HCT116 (cell line): ENCODE measurements around the gene LKAAEAR1. TPM values are rescaled to one million over a fixed set of nuclear protein-coding genes. Genes with fewer than 3 reads are reported as not detected.

Experiments used
- ATAC-seq: fragments of 200-7000 bp; cut with Tn5 transposase; 2 replicates; pipeline ENCODE4 v1.9.1; 2020; ENCODE audit warnings: mild to moderate bottlenecking, moderate library complexity
- BruUV-seq: library from RNA; stranded (reverse); fragments of 400-500 nt; replicated peaks from 2 replicates; lab custom pipeline; 2021; lab: Mats Ljungman, UMichigan
- CTCF ChIA-PET: fragments of 300-600 bp; sonication (Branson Sonifier 250); formaldehyde crosslinking; loops from one replicate; lab custom pipeline; 2021; ENCODE audit warnings: antibody characterized with exemption; lab: Charles Lee
- POLR2A ChIA-PET: fragments of 300-600, 350-600 bp; sonication (Branson Sonifier 250); formaldehyde crosslinking; loops from one replicate; lab custom pipeline; 2021; ENCODE audit warnings: antibody characterized with exemption; lab: Charles Lee
- RAD21 ChIA-PET, 2 experiments: fragments of 300-600 bp; sonication (Branson Sonifier 250); formaldehyde crosslinking; loops; one replicate each; lab custom pipeline; 2023; ENCODE audit warnings: low total read pairs in 2 of 2; ENCODE audit not compliant: uncharacterized antibody in 2 of 2, unreplicated experiment in 2 of 2, low non-redundant PET in 1 of 2; lab: Charles Lee
- DNase-seq: peaks from one replicate; pipeline ENCODE4 v3.0.0-alpha.2; 2010; ENCODE audit warnings: low read depth, low spot score
- H2AFZ ChIP-seq: fragments of 200-600 bp; shearing (Covaris generic), sonication (generic); 2 replicates; pipeline ENCODE4 v1.6.1; 2017; ENCODE audit warnings: low read depth, mixed run types, mixed read lengths, antibody characterized with exemption, low read length; ENCODE audit not compliant: poor library complexity, severe bottlenecking
- H3K27ac ChIP-seq: 2 replicates; pipeline ENCODE4 v1.5.1; 2012; ENCODE audit warnings: low read depth, low read length
- H3K27me3 ChIP-seq: fragments of 200-600 bp; sonication (generic); 2 replicates; pipeline ENCODE4 v1.6.1; 2016; ENCODE audit warnings: mixed run types, low read length, mixed read lengths; ENCODE audit not compliant: insufficient read depth
- H3K36me3 ChIP-seq, 2 experiments: fragments of 200-500 bp in 1 of 2; fragments of 200-600 bp in 1 of 2; sonication (Bioruptor generic) in 1 of 2; sonication (generic) in 1 of 2; 2 replicates each; pipeline versions ENCODE4 v1.5.1 to v1.6.1; 2014 to 2016; ENCODE audit warnings: low read length in 2 of 2, inconsistent platforms in 1 of 2, mixed read lengths in 1 of 2, mixed run types in 1 of 2; ENCODE audit not compliant: insufficient read depth in 2 of 2, control insufficient read depth in 1 of 2
- H3K4me1 ChIP-seq, 2 experiments: fragments of 200-600 bp in 1 of 2; sonication (generic) in 1 of 2; 2 replicates each; pipeline versions ENCODE4 v1.5.1 to v1.6.1; 2012 to 2017; ENCODE audit warnings: low read length in 2 of 2, inconsistent platforms in 1 of 2, mild to moderate bottlenecking in 1 of 2, mixed read lengths in 1 of 2, mixed run types in 1 of 2, moderate library complexity in 1 of 2; ENCODE audit not compliant: insufficient read depth in 2 of 2, control insufficient read depth in 1 of 2
- H3K4me2 ChIP-seq: fragments of 200-600 bp; sonication (generic); 2 replicates; pipeline ENCODE4 v1.6.1; 2017; ENCODE audit warnings: mixed run types, low read length, mixed read lengths
- H3K4me3 ChIP-seq, 2 experiments: fragments of 200-600 bp in 1 of 2; sonication (generic) in 1 of 2; replicated peaks in 1 of 2; 2 replicates each; pipeline ENCODE4 v1.5.1; 2011 to 2016; ENCODE audit warnings: low read length in 2 of 2, control low read depth in 1 of 2, low read depth in 1 of 2, mild to moderate bottlenecking in 1 of 2, mixed read lengths in 1 of 2, mixed run types in 1 of 2
- H3K79me2 ChIP-seq: fragments of 200-600 bp; sonication (generic); 2 replicates; pipeline ENCODE4 v1.6.1; 2017; ENCODE audit warnings: mild to moderate bottlenecking, mixed run types, low read length, moderate library complexity, mixed read lengths; ENCODE audit not compliant: insufficient read depth
- H3K9ac ChIP-seq: fragments of 200-600 bp; sonication (generic); 2 replicates; pipeline ENCODE4 v1.6.1; 2016; ENCODE audit warnings: low read length, mixed read lengths
- H3K9me2 ChIP-seq: fragments of 200-600 bp; sonication (generic), shearing (Covaris generic); 2 replicates; pipeline ENCODE4 v1.6.1; 2017; ENCODE audit warnings: mixed run types, mild to moderate bottlenecking, moderate library complexity; ENCODE audit not compliant: insufficient read depth
- H3K9me3 ChIP-seq, 2 experiments: fragments of 200-500 bp in 1 of 2; fragments of 200-600 bp in 1 of 2; sonication (Bioruptor generic) in 1 of 2; sonication (generic) in 1 of 2; 2 replicates each; pipeline ENCODE4 v1.6.1; 2014 to 2017; ENCODE audit warnings: low read length in 2 of 2, mixed read lengths in 2 of 2, inconsistent platforms in 1 of 2, low read depth in 1 of 2, mild to moderate bottlenecking in 1 of 2, mixed run types in 1 of 2, moderate library complexity in 1 of 2; ENCODE audit not compliant: control insufficient read depth in 1 of 2, insufficient read depth in 1 of 2
- H4K20me1 ChIP-seq: fragments of 200-600 bp; sonication (generic), shearing (Covaris generic); 2 replicates; pipeline ENCODE4 v1.6.1; 2017; ENCODE audit warnings: mixed run types, mild to moderate bottlenecking, moderate library complexity; ENCODE audit not compliant: insufficient read depth
- CEBPB ChIP-seq: IDR thresholded peaks from 2 replicates; pipeline ENCODE4 v1.6.1; 2012; ENCODE audit warnings: low read depth
- FOSL1 ChIP-seq: IDR thresholded peaks from 2 replicates; pipeline ENCODE4 v1.6.1; 2012; ENCODE audit warnings: low read depth
- JUND ChIP-seq: IDR thresholded peaks from 2 replicates; pipeline ENCODE4 v1.6.1; 2012
- POLR2A ChIP-seq: IDR thresholded peaks from 2 replicates; pipeline ENCODE4 v1.7.0; 2011; ENCODE audit warnings: borderline replicate concordance; ENCODE audit not compliant: insufficient read depth, insufficient read length; ENCODE audit errors: extremely low read depth
- RAD21 ChIP-seq: IDR thresholded peaks from 2 replicates; pipeline ENCODE4 v1.6.1; 2012; ENCODE audit warnings: low read depth, mild to moderate bottlenecking
- SP1 ChIP-seq: IDR thresholded peaks from 2 replicates; pipeline ENCODE4 v1.6.1; 2012; ENCODE audit warnings: low read depth
- SRF ChIP-seq: IDR thresholded peaks from 2 replicates; pipeline ENCODE4 v1.6.1; 2012; ENCODE audit warnings: low read depth
- TCF7L2 ChIP-seq: IDR thresholded peaks from 2 replicates; pipeline ENCODE4 v1.7.0; 2011; ENCODE audit warnings: borderline replicate concordance, inconsistent platforms; ENCODE audit not compliant: insufficient read depth, insufficient read length; ENCODE audit errors: extremely low read depth
- YY1 ChIP-seq: IDR thresholded peaks from 2 replicates; pipeline ENCODE4 v1.6.1; 2011; ENCODE audit warnings: low read length, low read depth, moderate library complexity, mild to moderate bottlenecking; ENCODE audit not compliant: insufficient replicate concordance; ENCODE audit errors: extremely low read depth
- ZNF274 ChIP-seq: fragments of 200-500 bp; sonication (Bioruptor generic); IDR thresholded peaks from 2 replicates; pipeline ENCODE4 v1.6.1; 2014; ENCODE audit warnings: mild to moderate bottlenecking, low read depth, low read length, inconsistent platforms
- intact Hi-C: fragments of 100-400 bp; cut with micrococcal nuclease; formaldehyde crosslinking; loops from 2 replicates; pipeline ENCODE4 v1.10.0; 2022
- total RNA-seq: library from RNA; stranded (reverse); gene quantifications from one replicate; pipeline ENCODE4 v1.2.1, GENCODE V29; 2021; ENCODE audit not compliant: unreplicated experiment
- TF ChIP-seq, protein P1 (sequence below), 3 experiments: fragments of 200-600 bp in 1 of 3; sonication (generic) in 1 of 3; IDR thresholded peaks in 2 of 3; conservative IDR thresholded peaks in 1 of 3; 2 replicates each; pipeline ENCODE4 v1.5.1; 2012 to 2017; ENCODE audit warnings: low read depth in 2 of 3, low read length in 2 of 3, antibody characterized with exemption in 1 of 3, borderline replicate concordance in 1 of 3, control low read depth in 1 of 3, mild to moderate bottlenecking in 1 of 3, mixed read lengths in 1 of 3, mixed run types in 1 of 3, moderate library complexity in 1 of 3; ENCODE audit not compliant: insufficient read depth in 1 of 3
- TF ChIP-seq, protein P2 (sequence below): IDR thresholded peaks from 2 replicates; pipeline ENCODE4 v1.6.1; 2012

The LKAAEAR1 gene
- total RNA-seq, 1 experiment from 2014 or later, result not detected

DNA sequence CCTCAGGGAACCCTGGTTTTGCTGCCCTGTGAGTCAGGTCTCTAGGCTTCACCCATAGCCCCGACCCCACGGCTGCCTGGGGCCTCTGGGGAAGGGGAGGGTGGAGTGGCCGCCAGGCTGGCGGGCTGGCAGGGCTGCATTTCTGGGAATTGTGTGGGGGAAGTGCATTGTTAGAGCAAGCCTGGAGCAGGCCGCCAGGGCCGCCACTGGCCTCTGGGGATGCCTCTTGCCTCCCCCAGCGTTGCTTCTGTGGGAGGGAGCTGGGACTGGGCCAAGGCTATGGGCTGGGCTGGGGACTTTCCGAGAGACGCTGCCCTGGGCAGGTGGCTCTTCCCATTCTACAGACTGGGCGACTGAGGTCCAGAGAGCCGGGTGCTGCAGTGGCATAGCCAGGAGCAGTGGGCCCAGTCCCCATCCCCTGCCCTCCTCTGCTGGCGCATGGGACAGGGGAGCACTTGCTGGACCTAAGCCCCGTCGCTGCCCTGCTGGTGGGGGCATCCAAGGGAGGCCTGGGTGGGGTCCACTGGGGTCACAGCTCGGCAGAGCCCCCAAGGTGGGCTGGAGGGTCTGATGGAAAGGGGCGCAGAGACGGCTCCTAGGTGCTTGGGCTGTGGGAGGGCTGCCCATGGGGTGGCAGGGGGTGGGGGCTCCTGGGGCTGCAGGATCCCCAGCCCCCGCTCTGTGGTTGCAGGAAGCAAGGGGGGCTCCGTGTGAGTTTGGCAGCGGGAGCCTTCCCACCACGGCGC lies 28.1 kb downstream of the LKAAEAR1 start:
- Histone ChIP-seq H3K4me3 (no peak overlapping the region), H3K27ac (no peak overlapping the region), H3K4me2 (no peak overlapping the region), H2AFZ (no peak overlapping the region), H3K79me2 (no peaks in the 10 kb centered on the region), H3K9me3 (no peaks in the 10 kb centered on the region), H3K27me3 (no peaks in the 10 kb centered on the region), H3K9ac (no peak overlapping the region), H3K9me2 (no peaks in the 10 kb centered on the region), H3K4me1 (peaks cover 9 to 32% of the 10 kb centered on the region in 2 experiments; a peak in 3 of 4 replicates), H4K20me1 (no peaks in the 10 kb centered on the region), H3K36me3 (no peaks in the 10 kb centered on the region)
- no peak for DNase-seq
- ChIA-PET POLR2A (no interaction called here), CTCF (no interaction called here), RAD21 (no interaction called here)
- BruUV-seq, result no TSS peak
- TF ChIP-seq, protein P1, sequence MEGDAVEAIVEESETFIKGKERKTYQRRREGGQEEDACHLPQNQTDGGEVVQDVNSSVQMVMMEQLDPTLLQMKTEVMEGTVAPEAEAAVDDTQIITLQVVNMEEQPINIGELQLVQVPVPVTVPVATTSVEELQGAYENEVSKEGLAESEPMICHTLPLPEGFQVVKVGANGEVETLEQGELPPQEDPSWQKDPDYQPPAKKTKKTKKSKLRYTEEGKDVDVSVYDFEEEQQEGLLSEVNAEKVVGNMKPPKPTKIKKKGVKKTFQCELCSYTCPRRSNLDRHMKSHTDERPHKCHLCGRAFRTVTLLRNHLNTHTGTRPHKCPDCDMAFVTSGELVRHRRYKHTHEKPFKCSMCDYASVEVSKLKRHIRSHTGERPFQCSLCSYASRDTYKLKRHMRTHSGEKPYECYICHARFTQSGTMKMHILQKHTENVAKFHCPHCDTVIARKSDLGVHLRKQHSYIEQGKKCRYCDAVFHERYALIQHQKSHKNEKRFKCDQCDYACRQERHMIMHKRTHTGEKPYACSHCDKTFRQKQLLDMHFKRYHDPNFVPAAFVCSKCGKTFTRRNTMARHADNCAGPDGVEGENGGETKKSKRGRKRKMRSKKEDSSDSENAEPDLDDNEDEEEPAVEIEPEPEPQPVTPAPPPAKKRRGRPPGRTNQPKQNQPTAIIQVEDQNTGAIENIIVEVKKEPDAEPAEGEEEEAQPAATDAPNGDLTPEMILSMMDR (IDR thresholded peaks at IDR 0.05 in 2 of 3, conservative IDR thresholded peaks at IDR 0.05 in 1 of 3; ENCODE audit: borderline replicate concordance in 1 of 3, insufficient read depth in 1 of 3, low read depth in 2 of 3, low read length in 2 of 3), result no peak
- TF ChIP-seq JUND (no peak), TCF7L2 (no peak)
- no peak for ATAC-seq
- intact Hi-C loops, result loop anchor here (2.0 to 10.0 kb wide), 2 partner anchors 75 to 351 kb away; partner anchors contain the start of genes ARFRP1, PRPF6 and ZGPAT

DNA sequence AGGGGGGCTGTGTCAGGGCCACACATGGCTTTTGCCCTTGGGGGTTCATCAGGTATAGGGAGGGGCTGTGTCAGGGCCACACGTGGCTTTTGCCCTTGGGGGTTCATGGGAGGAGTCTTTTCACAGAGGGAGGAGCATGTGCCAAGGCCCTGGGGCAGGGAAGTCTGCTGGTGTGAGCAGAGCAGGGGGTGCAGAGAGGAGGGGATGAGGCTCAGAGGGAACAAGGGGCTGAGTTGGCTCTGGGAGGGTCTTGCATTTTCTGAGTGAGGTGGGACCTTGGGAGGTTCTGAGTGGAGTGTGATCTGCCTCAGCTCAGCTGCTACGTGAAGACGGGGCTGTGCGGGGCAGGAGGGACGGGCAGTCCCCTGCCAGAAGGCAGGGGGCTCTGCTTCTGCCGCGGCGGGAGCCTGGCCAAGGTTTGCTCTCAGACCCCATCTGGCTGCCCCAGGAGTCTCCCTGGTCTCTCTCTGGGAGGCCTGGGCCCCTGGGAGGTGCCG lies 28.8 kb downstream of the LKAAEAR1 start:
- Histone ChIP-seq H3K79me2 (no peaks in the 10 kb centered on the region), H3K27ac (no peak overlapping the region), H3K9me3 (no peaks in the 10 kb centered on the region), H2AFZ (no peak overlapping the region), H3K9me2 (no peaks in the 10 kb centered on the region), H3K9ac (no peak overlapping the region), H3K4me3 (no peak overlapping the region), H3K27me3 (no peaks in the 10 kb centered on the region), H3K4me1 (peaks cover 9 to 34% of the 10 kb centered on the region in 2 experiments; a peak in 3 of 4 replicates), H3K4me2 (no peak overlapping the region), H4K20me1 (no peaks in the 10 kb centered on the region), H3K36me3 (no peaks in the 10 kb centered on the region)
- no peak for DNase-seq
- ATAC-seq, result no peak
- ChIA-PET CTCF (interaction anchor here (2.6 kb wide), 1 partner anchor 16 kb away, joined by 35 read pairs; no protein-coding TSS in a partner anchor), POLR2A (interaction anchor here (1.3 kb wide), 1 partner anchor 9 kb away, joined by 3 read pairs; no protein-coding TSS in a partner anchor), RAD21 (interaction anchor here in 1 of 2 experiments (1.0 kb wide), 1 partner anchor 17 kb away, joined by 3 read pairs; no protein-coding TSS in a partner anchor)
- no TSS peak for BruUV-seq
- intact Hi-C loops, result loop anchor here (10.0 kb wide), 1 partner anchor 351 kb away; the partner anchor contains the start of genes ARFRP1 and ZGPAT
- no peak for TF ChIP-seq YY1
- TF ChIP-seq, protein P1 (IDR thresholded peaks at IDR 0.05 in 2 of 3, conservative IDR thresholded peaks at IDR 0.05 in 1 of 3; ENCODE audit: borderline replicate concordance in 1 of 3, insufficient read depth in 1 of 3, low read depth in 2 of 3, low read length in 2 of 3), result no peak
- no peak for TF ChIP-seq JUND
- no peak for TF ChIP-seq ZNF274
- TF ChIP-seq SRF, result no peak
- TF ChIP-seq TCF7L2, result no peak
- TF ChIP-seq FOSL1, result no peak
- no peak for TF ChIP-seq SP1
- no peak for TF ChIP-seq RAD21
- TF ChIP-seq POLR2A, result no peak
- no peak for TF ChIP-seq CEBPB
- TF ChIP-seq, protein P2, sequence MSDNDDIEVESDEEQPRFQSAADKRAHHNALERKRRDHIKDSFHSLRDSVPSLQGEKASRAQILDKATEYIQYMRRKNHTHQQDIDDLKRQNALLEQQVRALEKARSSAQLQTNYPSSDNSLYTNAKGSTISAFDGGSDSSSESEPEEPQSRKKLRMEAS, result no peak
